ENCODE data around the gene LRRC23.

The LRRC23 gene

DNA sequence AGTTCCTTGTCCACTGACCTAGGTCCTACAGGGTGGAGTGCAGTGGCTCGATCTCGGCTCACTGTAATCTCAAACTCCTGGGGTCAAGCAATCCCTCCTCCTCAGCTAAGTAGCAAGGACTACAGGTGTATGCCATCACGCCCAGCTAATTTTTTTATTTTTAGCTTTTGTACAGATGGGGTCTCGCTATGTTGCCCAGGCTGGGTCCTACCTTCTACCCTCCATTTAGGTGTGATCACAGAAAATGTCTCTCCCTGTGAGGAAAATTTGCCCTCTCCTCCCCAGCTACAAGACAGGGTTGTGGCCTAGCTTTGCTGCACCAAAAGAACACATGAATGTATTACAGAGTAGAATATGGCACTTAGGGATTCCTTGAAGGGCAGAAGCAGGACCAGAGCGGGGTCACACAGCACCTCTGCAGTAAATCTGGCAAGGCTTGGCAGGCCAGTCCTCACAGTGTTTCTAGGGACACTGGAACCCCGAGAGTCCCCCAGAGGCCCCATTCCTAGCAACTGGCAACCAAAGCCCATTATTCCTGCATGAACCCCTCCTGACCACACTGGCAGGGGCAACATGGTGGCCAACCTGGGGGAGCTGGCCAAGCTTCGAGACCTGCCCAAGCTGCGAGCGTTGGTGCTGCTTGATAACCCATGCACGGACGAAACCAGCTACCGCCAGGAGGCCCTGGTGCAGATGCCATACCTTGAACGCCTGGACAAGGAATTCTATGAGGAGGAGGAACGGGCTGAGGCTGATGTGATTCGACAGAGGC is 7.7 kb downstream of the LRRC23 start:
- Mint-ChIP-seq H3K36me3 (peaks cover 46% of the 10 kb centered on the region), H3K27ac (peak overlapping the region; percentile 95), H3K4me1 (peaks cover 37% of the 10 kb centered on the region), H3K4me3 (peak overlapping the region; percentile 99), H3K9me3 (no peaks in the 10 kb centered on the region)
- DNase-seq (ENCODE audit: low spot score in 2 of 2) = no peak
- ATAC-seq = no peak

- H3K36me3 Mint-ChIP-seq = peaks cover 61% of the 10 kb centered on the region
- peak; percentile 96 for ATAC-seq
- H3K27ac Mint-ChIP-seq = peak within 1 kb of the TSS; percentile 95
- peaks cover 42% of the 10 kb centered on the region for H3K4me1 Mint-ChIP-seq
- H3K9me3 Mint-ChIP-seq = no peaks in the 10 kb centered on the region
- peak; percentile 76 to 87 for DNase-seq (ENCODE audit: low spot score in 2 of 2)
- peak within 1 kb of the TSS; percentile 99 for H3K4me3 Mint-ChIP-seq
Measured at GRCh38 chr12:6914246-6914946, 9.8 kb downstream of the LRRC23 start, which contains the start of gene ENO2. Gene ENO2, plus strand, starts transcription at chr12:6914580. Its CDS starts 1,253 bp downstream, at chr12:6915833.

- H3K4me3 Mint-ChIP-seq = peak overlapping the region; percentile 99
- no peaks in the 10 kb centered on the region for H3K9me3 Mint-ChIP-seq
- no peak for DNase-seq (ENCODE audit: low spot score in 2 of 2)
- H3K4me1 Mint-ChIP-seq = peaks cover 49% of the 10 kb centered on the region
- ATAC-seq = no peak
- H3K27ac Mint-ChIP-seq = peak overlapping the region; percentile 95
- peaks cover 68% of the 10 kb centered on the region for H3K36me3 Mint-ChIP-seq
Measured at GRCh38 chr12:6914947-6915788, 10.5 kb downstream of the LRRC23 start.

DNA sequence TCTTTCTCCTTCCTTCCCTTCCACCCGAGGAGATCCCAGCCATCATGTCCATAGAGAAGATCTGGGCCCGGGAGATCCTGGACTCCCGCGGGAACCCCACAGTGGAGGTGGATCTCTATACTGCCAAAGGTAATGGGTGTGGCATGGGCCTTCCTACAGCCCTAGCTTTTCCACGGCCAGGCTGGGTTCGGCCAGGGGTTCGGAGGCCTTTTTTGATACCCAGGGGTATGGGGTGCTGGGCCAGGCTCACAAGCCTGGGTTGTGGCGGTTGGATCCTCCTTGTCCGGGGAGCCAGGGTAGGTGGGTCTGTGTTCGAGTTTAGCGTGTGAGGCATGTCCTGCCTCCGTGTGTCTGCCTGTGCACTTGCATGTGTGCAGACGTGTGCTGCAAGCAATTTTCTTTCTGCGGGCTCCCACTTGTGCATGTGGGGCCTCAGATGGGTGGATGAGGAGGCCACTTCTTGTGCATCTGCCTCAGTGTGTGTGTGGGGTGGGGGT is 11.2 kb downstream of the LRRC23 start:
- peak overlapping the region; percentile 95 for H3K27ac Mint-ChIP-seq
- H3K9me3 Mint-ChIP-seq = no peaks in the 10 kb centered on the region

GRCh38 chr12:6916426-6917200 is 12.0 kb downstream of the LRRC23 start:
- peak overlapping the region; percentile 95 for H3K27ac Mint-ChIP-seq
- peaks cover 83% of the 10 kb centered on the region for H3K36me3 Mint-ChIP-seq
- no peaks in the 10 kb centered on the region for H3K9me3 Mint-ChIP-seq
- H3K4me3 Mint-ChIP-seq = peak overlapping the region; percentile 99
- ATAC-seq (no peak), DNase-seq (ENCODE audit: low spot score in 2 of 2) (no peak)
- peaks cover 56% of the 10 kb centered on the region for H3K4me1 Mint-ChIP-seq

More for the DNA sequence above, 11.2 kb downstream of the LRRC23 start:
- H3K36me3 Mint-ChIP-seq = peaks cover 75% of the 10 kb centered on the region
- ATAC-seq = no peak
- H3K4me1 Mint-ChIP-seq = peaks cover 49% of the 10 kb centered on the region
- no peak for DNase-seq (ENCODE audit: low spot score in 2 of 2)
- peak overlapping the region; percentile 99 for H3K4me3 Mint-ChIP-seq

- Mint-ChIP-seq H3K4me3 (no peak overlapping the region), H3K36me3 (peaks cover 93% of the 10 kb centered on the region), H3K4me1 (peaks cover 60% of the 10 kb centered on the region)
Measured at GRCh38 chr12:6917491-6918231, 13.0 kb downstream of the LRRC23 start.

DNA sequence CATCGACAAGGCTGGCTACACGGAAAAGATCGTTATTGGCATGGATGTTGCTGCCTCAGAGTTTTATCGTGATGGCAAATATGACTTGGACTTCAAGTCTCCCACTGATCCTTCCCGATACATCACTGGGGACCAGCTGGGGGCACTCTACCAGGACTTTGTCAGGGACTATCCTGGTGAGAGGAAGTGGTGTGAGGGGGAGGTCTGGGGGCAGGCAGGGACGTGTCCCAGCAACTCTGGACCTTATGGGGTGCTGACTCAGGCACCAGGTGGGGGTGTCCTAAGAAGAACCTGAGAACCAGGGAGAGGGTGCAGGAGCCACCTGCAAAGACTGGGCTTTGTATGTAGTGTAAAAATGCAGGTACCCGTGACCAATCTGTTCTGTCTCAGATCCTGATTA is 15.0 kb downstream of the LRRC23 start:
- H3K4me1 Mint-ChIP-seq = peaks cover 70% of the 10 kb centered on the region
- DNase-seq (ENCODE audit: low spot score in 2 of 2) (no peak), ATAC-seq (no peak)
- peaks cover 100% of the 10 kb centered on the region for H3K36me3 Mint-ChIP-seq
- H3K27ac Mint-ChIP-seq = peak overlapping the region; percentile 58
- H3K9me3 Mint-ChIP-seq = no peaks in the 10 kb centered on the region
- H3K4me3 Mint-ChIP-seq = no peak overlapping the region

More at GRCh38 chr12:6917491-6918231, 13.0 kb downstream of the LRRC23 start:
- ATAC-seq (no peak), DNase-seq (ENCODE audit: low spot score in 2 of 2) (no peak)
- H3K9me3 Mint-ChIP-seq = no peaks in the 10 kb centered on the region
- peak overlapping the region; percentile 95 for H3K27ac Mint-ChIP-seq

DNA sequence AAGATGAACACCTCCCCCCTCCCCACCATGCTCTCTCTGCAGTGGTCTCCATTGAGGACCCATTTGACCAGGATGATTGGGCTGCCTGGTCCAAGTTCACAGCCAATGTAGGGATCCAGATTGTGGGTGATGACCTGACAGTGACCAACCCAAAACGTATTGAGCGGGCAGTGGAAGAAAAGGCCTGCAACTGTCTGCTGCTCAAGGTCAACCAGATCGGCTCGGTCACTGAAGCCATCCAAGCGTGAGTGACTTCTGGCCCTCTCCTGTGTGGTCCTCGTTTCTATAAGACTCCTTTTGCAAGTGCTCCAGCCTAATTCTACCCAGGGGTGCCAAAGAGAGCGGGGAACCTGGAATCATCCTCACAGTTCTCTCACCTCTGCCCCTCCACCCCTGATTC is 16.9 kb downstream of the LRRC23 start:
- H3K9me3 Mint-ChIP-seq = no peaks in the 10 kb centered on the region
- peaks cover 69% of the 10 kb centered on the region for H3K4me1 Mint-ChIP-seq
- ATAC-seq (no peak), DNase-seq (ENCODE audit: low spot score in 2 of 2) (no peak)
- H3K4me3 Mint-ChIP-seq = no peak overlapping the region
- peaks cover 100% of the 10 kb centered on the region for H3K36me3 Mint-ChIP-seq
- H3K27ac Mint-ChIP-seq = peak overlapping the region; percentile 61

DNA sequence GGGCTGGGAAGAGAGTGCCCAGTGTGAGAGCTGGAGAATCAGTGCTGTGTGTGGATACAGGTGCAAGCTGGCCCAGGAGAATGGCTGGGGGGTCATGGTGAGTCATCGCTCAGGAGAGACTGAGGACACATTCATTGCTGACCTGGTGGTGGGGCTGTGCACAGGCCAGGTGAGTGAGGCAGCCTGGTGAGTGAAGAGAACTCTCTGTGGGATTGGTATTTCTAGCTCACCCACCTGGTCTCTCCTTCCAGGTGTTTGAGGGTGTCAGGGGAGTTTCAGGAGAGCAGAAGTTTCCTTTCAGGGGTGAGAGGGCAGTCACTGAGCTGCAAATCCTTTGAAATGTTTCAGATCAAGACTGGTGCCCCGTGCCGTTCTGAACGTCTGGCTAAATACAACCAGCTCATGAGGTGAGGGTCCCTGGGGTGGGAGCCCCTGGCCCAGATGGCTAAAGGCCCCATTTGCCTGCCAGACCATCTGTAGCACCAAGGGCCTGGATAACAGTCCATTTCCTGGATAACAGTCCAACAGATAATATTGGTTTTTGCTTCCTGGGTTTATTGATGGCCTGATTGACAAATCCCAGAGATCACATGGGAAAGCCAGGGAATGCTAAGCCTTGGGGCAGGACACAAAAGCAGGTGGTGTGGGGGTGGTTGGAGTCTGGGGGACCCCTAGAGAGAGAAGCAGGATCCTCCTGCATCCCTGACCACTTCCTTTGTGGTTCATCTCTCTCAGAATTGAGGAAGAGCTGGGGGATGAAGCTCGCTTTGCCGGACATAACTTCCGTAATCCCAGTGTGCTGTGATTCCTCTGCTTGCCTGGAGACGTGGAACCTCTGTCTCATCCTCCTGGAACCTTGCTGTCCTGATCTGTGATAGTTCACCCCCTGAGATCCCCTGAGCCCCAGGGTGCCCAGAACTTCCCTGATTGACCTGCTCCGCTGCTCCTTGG is 17.6 kb downstream of the LRRC23 start:
- Mint-ChIP-seq H3K36me3 (peaks cover 100% of the 10 kb centered on the region), H3K27ac (peak overlapping the region; percentile 61), H3K4me3 (peak overlapping the region; percentile 4), H3K9me3 (no peaks in the 10 kb centered on the region), H3K4me1 (peaks cover 69% of the 10 kb centered on the region)
- ATAC-seq = no peak
- DNase-seq (ENCODE audit: low spot score in 2 of 2) = no peak

GRCh38 chr12:6923003-6923732 is 18.5 kb downstream of the LRRC23 start:
- ATAC-seq (no peak), DNase-seq (ENCODE audit: low spot score in 2 of 2) (no peak)
- H3K4me1 Mint-ChIP-seq = peaks cover 69% of the 10 kb centered on the region
- H3K27ac Mint-ChIP-seq = peak overlapping the region; percentile 96
- no peaks in the 10 kb centered on the region for H3K9me3 Mint-ChIP-seq
- peak overlapping the region; percentile 4 for H3K4me3 Mint-ChIP-seq
- peaks cover 95% of the 10 kb centered on the region for H3K36me3 Mint-ChIP-seq

DNA sequence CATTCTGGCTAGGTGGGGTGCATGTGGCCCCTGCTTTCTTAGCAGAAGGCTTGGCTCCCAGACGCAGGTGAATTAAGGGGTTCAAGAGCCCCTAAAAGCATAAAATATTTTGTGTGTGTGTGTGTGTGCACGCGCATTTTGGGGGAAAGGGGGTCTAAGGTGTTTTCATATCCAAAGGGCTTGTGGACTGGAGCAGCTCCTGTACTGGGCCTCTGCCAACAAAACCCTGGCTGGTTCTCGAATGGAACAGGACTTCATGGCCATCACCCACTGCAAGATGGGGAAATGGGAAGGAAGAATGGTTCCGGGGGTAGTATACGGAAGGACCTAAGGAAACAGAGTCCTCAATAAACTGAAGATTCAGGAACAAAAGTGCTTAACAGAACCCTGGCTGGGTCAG is 19.2 kb downstream of the LRRC23 start:
- Mint-ChIP-seq H3K27ac (peak overlapping the region; percentile 96), H3K4me1 (peaks cover 74% of the 10 kb centered on the region), H3K4me3 (peak overlapping the region; percentile 57), H3K36me3 (peaks cover 94% of the 10 kb centered on the region), H3K9me3 (no peaks in the 10 kb centered on the region)
- DNase-seq (ENCODE audit: low spot score in 2 of 2) = no peak
- ATAC-seq = no peak

- Mint-ChIP-seq H3K9me3 (no peaks in the 10 kb centered on the region), H3K36me3 (peaks cover 92% of the 10 kb centered on the region), H3K4me1 (peaks cover 76% of the 10 kb centered on the region), H3K4me3 (peak overlapping the region; percentile 57), H3K27ac (peak overlapping the region; percentile 96)
- no peak for ATAC-seq
- no peak for DNase-seq (ENCODE audit: low spot score in 2 of 2)
Measured at GRCh38 chr12:6925239-6925539, 20.6 kb downstream of the LRRC23 start.

Data from stimulated activated effector memory CD8-positive, alpha-beta T cell treated with anti-CD3 and anti-CD28 coated beads, Interleukin-12 subunit alpha, Interleukin-12 subunit beta, amount 100 ng/mL, for 72 hours (primary cell).